T-cell (primary cell): ENCODE data around the gene TCHP. TPM values are rescaled to one million over a fixed set of nuclear protein-coding genes. Genes with fewer than 3 reads are reported as not detected.
"Not testable (repeated sequence)": the region's sequence is repeated elsewhere in the genome, so short reads cannot be mapped to it uniquely, and the experiment has no call there.

Experiments used
- ATAC-seq, 4 experiments: fragments of 200-7000 bp in 3 of 4; fragments of 150-1000 bp in 1 of 4; cut with Tn5 transposase; replicated peaks in 1 of 4; 1 replicate in 3 of 4; 2 replicates in 1 of 4; pipeline ENCODE4 v1.10.0; 2021; ENCODE audit warnings: moderate library complexity in 3 of 4, mild to moderate bottlenecking in 2 of 4, moderate number of reproducible peaks in 1 of 4
- CTCF ChIA-PET, 2 donors: fragments of 300-600 bp; sonication (Branson Sonifier 250); formaldehyde crosslinking; loops; one replicate each; lab custom pipeline; 2022; ENCODE audit warnings: antibody characterized with exemption in 2 of 2; lab: Charles Lee
- POLR2A ChIA-PET, 2 donors: fragments of 300-600 bp; sonication (Branson Sonifier 250); formaldehyde crosslinking; loops; one replicate each; lab custom pipeline; 2022; ENCODE audit warnings: antibody characterized with exemption in 2 of 2; lab: Charles Lee
- DNase-seq, 35 experiments: peaks; one replicate each; pipeline versions ENCODE4 v3.0.0 to v3.0.0-alpha.2; 2013 to 2023
- H3K27ac ChIP-seq: one replicate; pipeline ENCODE4 v1.5.1; 2013; ENCODE audit warnings: low read length
- H3K27me3 ChIP-seq, 2 experiments: replicated peaks in 1 of 2; 1 replicate in 1 of 2; 2 replicates in 1 of 2; pipeline versions ENCODE4 v1.6.1 to v1.7.0; 2013; ENCODE audit warnings: low read length in 1 of 2, mixed read lengths in 1 of 2; ENCODE audit not compliant: control insufficient read depth in 2 of 2, insufficient read depth in 2 of 2; ENCODE audit errors: extremely low read depth in 1 of 2
- H3K36me3 ChIP-seq, 2 donors: 1 replicate in 1 of 2; 2 replicates in 1 of 2; pipeline versions ENCODE4 v1.6.1 to v1.7.0; 2013; ENCODE audit warnings: low read length in 1 of 2; ENCODE audit not compliant: control insufficient read depth in 2 of 2, insufficient read depth in 1 of 2; ENCODE audit errors: extremely low read depth in 1 of 2
- H3K4me1 ChIP-seq, 2 experiments: 1 replicate in 1 of 2; 2 replicates in 1 of 2; pipeline versions ENCODE4 v1.6.1 to v1.7.0; 2013; ENCODE audit warnings: low read length in 2 of 2, mixed read lengths in 1 of 2; ENCODE audit not compliant: insufficient read depth in 2 of 2, control insufficient read depth in 1 of 2; ENCODE audit errors: extremely low read depth in 1 of 2
- H3K4me3 ChIP-seq, 2 donors: 1 replicate in 1 of 2; 2 replicates in 1 of 2; pipeline versions ENCODE4 v1.5.1 to v1.7.0; 2013; ENCODE audit warnings: mild to moderate bottlenecking in 2 of 2, low read length in 1 of 2, moderate library complexity in 1 of 2; ENCODE audit not compliant: control insufficient read depth in 1 of 2; ENCODE audit errors: extremely low read depth in 1 of 2
- H3K9me3 ChIP-seq: 2 replicates; pipeline ENCODE4 v1.7.0; 2013
- H3K27ac Mint-ChIP-seq, 2 donors: one replicate each; pipeline ENCODE4 v1.8.0; 2020 to 2021; ENCODE audit warnings: mild to moderate bottlenecking in 2 of 2, mixed read lengths in 2 of 2
- H3K27me3 Mint-ChIP-seq, 2 donors: one replicate each; pipeline ENCODE4 v1.8.0; 2021 to 2022; ENCODE audit warnings: mixed read lengths in 2 of 2
- H3K36me3 Mint-ChIP-seq: one replicate; pipeline ENCODE4 v1.8.0; 2021; ENCODE audit warnings: mixed read lengths
- H3K4me1 Mint-ChIP-seq, 3 donors: one replicate each; pipeline ENCODE4 v1.8.0; 2020 to 2022; ENCODE audit warnings: mixed read lengths in 3 of 3, mild to moderate bottlenecking in 1 of 3
- H3K4me3 Mint-ChIP-seq, 3 donors: one replicate each; pipeline ENCODE4 v1.8.0; 2020 to 2022; ENCODE audit warnings: mild to moderate bottlenecking in 3 of 3, mixed read lengths in 3 of 3, moderate library complexity in 3 of 3
- H3K9me3 Mint-ChIP-seq, 3 donors: one replicate each; pipeline ENCODE4 v1.8.0; 2020 to 2022; ENCODE audit warnings: mixed read lengths in 3 of 3
- WGBS: methylation state at CpG from one replicate; pipeline ENCODE4 v1.1.5; 2013; ENCODE audit warnings: missing lambda C conversion rate; ENCODE audit not compliant: insufficient coverage; 5-methylcytosine and 5-hydroxymethylcytosine counted together
- total RNA-seq, 35 experiments: library from RNA in 6 of 35; stranded (reverse) in 6 of 35; fragments of 120-200 nt in 1 of 35; gene quantifications; one replicate each; pipeline versions ENCODE4 v1.2.1 to v1.2.4 and lab custom pipeline; 2013 to 2026

Gene TCHP
- total RNA-seq, 5 donors from 2014 or later (not counting 1 experiment from before 2014, with no cell fraction given) = 25.9 to 41.5 (median 37.3) TPM

DNA sequence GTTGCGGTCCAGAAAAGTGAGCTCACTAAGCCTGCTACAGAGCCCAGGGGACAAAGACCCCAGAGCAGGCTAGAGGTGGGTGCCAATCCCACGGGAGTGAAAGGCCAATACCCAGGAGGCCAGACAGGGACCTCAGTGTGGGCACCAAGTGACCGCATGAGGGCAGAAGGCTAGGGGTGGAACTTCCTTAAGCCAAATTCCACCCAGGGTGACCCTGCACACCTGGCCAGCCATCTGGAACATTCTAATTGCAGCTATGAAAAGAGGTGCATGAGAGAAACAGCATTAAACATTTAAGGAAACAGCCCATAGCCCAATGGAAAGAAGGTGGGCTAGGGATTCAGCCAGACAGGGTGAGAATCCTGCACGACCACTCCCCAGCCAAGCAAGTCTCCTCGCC, 39.1 kb upstream of the TCHP start:
- CTCF ChIA-PET = no interaction called here
- Mint-ChIP-seq H3K4me1 (peaks cover 15 to 22% (median 20%) of the 10 kb centered on the region in 3 donors), H3K27me3 (no peaks in the 10 kb centered on the region), H3K9me3 (no peaks in the 10 kb centered on the region), H3K4me3 (no peak overlapping the region), H3K36me3 (peaks cover 18% of the 10 kb centered on the region), H3K27ac (peak overlapping the region in 1 of 2 donors; percentile 1)
- ATAC-seq (no peak), DNase-seq (no peak)
- H3K27ac ChIP-seq = no peak overlapping the region
- H3K36me3 ChIP-seq = peaks cover 10 to 29% of the 10 kb centered on the region in 2 donors
- no peaks in the 10 kb centered on the region for H3K9me3 ChIP-seq
- POLR2A ChIA-PET = no interaction called here
- whole genome bisulfite sequencing = 92% methylated on average over 4 of the region's 5 CpGs
- no peak overlapping the region for H3K4me3 ChIP-seq
- peaks cover 0 to 28% of the 10 kb centered on the region in 2 experiments for H3K4me1 ChIP-seq
- H3K27me3 ChIP-seq = no peaks in the 10 kb centered on the region

DNA sequence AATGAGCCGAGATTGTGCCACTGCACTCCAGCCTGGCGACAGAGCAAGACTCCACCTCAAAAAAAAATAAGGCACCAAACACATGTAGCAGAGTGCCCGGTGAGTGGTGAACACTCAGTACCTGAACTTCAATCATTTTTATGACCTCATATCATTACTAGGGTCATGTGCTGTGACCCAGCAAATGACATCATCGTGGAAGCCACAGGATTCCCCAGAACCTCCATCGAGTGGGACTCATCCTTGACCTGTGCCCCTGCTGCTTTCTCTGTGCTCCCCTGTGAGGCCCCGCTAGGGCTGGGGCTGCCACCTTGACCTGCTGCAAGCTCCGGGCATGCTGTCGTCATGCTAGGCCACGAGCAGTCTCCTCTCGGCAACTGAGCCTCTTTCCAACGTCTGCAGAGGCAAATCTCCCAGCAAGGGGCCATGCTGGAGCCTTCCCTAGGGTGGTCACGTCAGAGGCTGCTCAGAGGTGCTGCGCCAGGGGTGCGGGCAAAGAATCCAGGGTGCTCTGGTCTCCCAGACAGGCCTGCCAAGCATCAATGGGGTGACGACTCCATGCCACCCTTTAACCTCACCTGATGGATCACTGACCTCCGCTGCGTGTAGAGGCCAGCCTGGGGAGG, 38.3 kb upstream of the TCHP start:
- peaks cover 6 to 20% of the 10 kb centered on the region in 2 donors for H3K36me3 ChIP-seq
- H3K9me3 Mint-ChIP-seq = no peaks in the 10 kb centered on the region
- H3K27me3 Mint-ChIP-seq = no peaks in the 10 kb centered on the region
- peaks cover 0 to 28% of the 10 kb centered on the region in 2 experiments for H3K4me1 ChIP-seq
- ChIA-PET CTCF (no interaction called here), POLR2A (no interaction called here)
- H3K27ac Mint-ChIP-seq = no peak overlapping the region
- H3K4me3 Mint-ChIP-seq = no peak overlapping the region
- DNase-seq (no peak), ATAC-seq (no peak)
- H3K4me1 Mint-ChIP-seq = peaks cover 15 to 27% (median 20%) of the 10 kb centered on the region in 3 donors
- no peaks in the 10 kb centered on the region for H3K9me3 ChIP-seq
- H3K27me3 ChIP-seq = no peaks in the 10 kb centered on the region
- H3K27ac ChIP-seq = no peak overlapping the region
- 94% methylated on average over 16 of the region's 17 CpGs for WGBS
- peaks cover 18% of the 10 kb centered on the region for H3K36me3 Mint-ChIP-seq
- H3K4me3 ChIP-seq = no peak overlapping the region

DNA sequence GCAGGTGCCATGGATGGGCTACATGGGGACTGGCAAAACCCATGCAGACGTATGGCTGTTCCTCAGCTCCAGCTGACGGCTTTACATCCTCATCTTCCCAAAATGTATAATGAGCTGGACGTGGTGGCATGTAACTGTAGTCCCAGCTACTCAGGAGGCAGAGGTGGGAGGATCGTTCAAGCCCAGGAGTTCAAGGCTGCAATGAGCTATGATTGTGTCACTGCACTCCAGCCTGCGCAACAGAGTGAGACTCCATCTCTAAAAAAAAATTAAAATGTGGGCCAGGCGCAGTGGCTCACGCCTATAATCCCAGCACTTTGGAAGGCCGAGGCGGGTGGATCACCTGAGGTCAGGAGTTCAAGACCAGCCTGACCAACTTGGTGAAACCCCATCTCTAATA, 37.6 kb upstream of the TCHP start:
- H3K27ac Mint-ChIP-seq, DNase-seq, POLR2A ChIA-PET, H3K27me3 ChIP-seq, H3K4me3 ChIP-seq, ATAC-seq, H3K27ac ChIP-seq, H3K4me3 Mint-ChIP-seq, H3K9me3 Mint-ChIP-seq, H3K9me3 ChIP-seq, H3K27me3 Mint-ChIP-seq, CTCF ChIA-PET: not testable (repeated sequence)
- WGBS = 100% methylated on average over 5 of the region's 9 CpGs
- Histone ChIP-seq H3K4me1 (peaks cover 0 to 28% of the 10 kb centered on the region in 2 experiments), H3K36me3 (peaks cover 6 to 14% of the 10 kb centered on the region in 2 donors)
- Mint-ChIP-seq H3K4me1 (peaks cover 15 to 27% (median 20%) of the 10 kb centered on the region in 3 donors), H3K36me3 (peaks cover 13% of the 10 kb centered on the region)

DNA sequence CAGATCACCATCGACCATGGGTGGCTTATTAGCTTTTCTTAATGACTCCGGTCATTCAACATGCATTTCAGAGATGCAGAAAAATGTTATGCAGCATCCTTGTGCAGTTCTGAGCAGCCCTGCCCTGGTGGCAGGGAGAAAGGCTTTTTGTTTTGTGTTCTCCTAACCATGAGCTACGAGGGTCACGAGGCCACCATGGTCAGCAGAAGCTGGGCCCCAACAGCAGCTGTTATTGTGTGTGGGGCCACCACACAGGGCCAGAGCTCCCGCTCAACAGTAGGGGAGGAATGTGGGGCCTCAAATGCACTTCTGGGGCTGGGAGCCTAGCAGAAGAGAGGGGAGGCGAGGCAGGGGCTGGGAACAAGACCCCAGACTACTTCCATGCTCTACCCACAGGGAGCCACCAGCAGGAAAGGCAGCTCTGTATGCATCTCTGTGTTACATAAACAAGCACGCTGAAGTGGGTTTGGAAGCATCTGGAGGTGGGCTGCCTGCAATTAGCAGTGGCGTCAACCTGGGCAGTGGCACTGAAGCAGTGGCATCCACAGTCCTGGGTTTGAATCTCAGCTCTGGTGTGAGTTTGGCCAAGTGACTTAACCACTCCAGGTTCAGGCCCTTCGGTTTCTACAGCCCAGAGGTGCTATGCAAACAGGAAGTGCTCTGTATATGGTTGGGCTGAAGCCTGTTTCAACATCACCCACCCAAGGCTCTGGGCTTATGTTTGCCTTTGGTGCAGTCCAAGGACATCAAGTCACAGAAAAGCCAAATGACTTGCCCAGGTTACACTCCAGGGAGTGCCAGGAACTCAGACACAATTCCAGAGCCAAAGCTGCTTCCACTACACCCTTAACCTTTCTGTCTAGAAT, 36.0 kb upstream of the TCHP start:
- 94% methylated on average over 6 of the region's 9 CpGs for WGBS
- no peak overlapping the region for H3K4me3 ChIP-seq
- peaks cover 14 to 32% (median 18%) of the 10 kb centered on the region in 3 donors for H3K4me1 Mint-ChIP-seq
- peak in 3 of 35 experiments; percentile 22 to 32 (median 22) for DNase-seq
- ATAC-seq = peak; percentile 61 to 79 (median 70)
- H3K9me3 Mint-ChIP-seq = no peaks in the 10 kb centered on the region
- peaks cover 0 to 22% of the 10 kb centered on the region in 2 experiments for H3K4me1 ChIP-seq
- no peaks in the 10 kb centered on the region for H3K27me3 ChIP-seq
- ChIA-PET CTCF (interaction anchor here (0.7 to 1.0 kb wide), 2 partner anchors 24 to 752 kb away, joined by 3 read pairs; no protein-coding TSS in a partner anchor), POLR2A (no interaction called here)
- H3K27ac Mint-ChIP-seq = peak overlapping the region; percentile 79 to 88
- no peaks in the 10 kb centered on the region for H3K27me3 Mint-ChIP-seq
- H3K4me3 Mint-ChIP-seq = no peak overlapping the region
- no peaks in the 10 kb centered on the region for H3K9me3 ChIP-seq
- peaks cover 4% of the 10 kb centered on the region for H3K36me3 Mint-ChIP-seq
- peaks cover 0 to 4% of the 10 kb centered on the region in 2 donors for H3K36me3 ChIP-seq
- H3K27ac ChIP-seq = peak overlapping the region; percentile 53

DNA sequence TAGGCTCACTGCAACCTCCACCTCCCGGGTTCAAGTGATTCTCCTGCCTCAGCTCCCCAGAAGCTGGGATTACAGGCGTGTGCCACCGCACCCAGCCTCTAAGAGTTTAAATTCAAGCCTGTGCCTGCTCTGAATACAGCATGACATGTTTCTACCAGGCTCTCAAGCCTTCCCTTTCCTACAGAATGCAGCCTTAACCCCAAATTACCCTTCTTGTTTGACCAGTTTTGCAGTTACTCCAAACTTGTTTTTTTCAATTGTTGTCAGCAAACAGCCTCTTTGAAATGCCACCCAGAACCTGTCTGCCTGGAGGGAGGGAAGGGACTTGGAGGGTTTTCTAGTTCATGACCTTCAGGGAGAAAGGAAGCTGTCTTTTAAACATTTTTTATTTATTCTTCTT, 35.2 kb upstream of the TCHP start:
- 90% methylated on average over 1 of the region's 3 CpGs for WGBS
- CTCF ChIA-PET = interaction anchor here in 1 of 2 donors (0.9 kb wide), 1 partner anchor 12 kb away, joined by 3 read pairs; no protein-coding TSS in a partner anchor
- Histone ChIP-seq H3K36me3 (peaks cover 2 to 4% of the 10 kb centered on the region in 2 donors), H3K9me3 (no peaks in the 10 kb centered on the region), H3K27ac (peak overlapping the region; percentile 53), H3K4me1 (peaks cover 0 to 22% of the 10 kb centered on the region in 2 experiments), H3K27me3 (no peaks in the 10 kb centered on the region), H3K4me3 (no peak overlapping the region)
- DNase-seq (no peak), ATAC-seq (no peak)
- Mint-ChIP-seq H3K36me3 (peaks cover 4% of the 10 kb centered on the region), H3K9me3 (no peaks in the 10 kb centered on the region), H3K4me3 (no peak overlapping the region), H3K27me3 (no peaks in the 10 kb centered on the region), H3K4me1 (peaks cover 14 to 32% (median 18%) of the 10 kb centered on the region in 3 donors), H3K27ac (peak overlapping the region; percentile 74 to 76)
- POLR2A ChIA-PET = no interaction called here

DNA sequence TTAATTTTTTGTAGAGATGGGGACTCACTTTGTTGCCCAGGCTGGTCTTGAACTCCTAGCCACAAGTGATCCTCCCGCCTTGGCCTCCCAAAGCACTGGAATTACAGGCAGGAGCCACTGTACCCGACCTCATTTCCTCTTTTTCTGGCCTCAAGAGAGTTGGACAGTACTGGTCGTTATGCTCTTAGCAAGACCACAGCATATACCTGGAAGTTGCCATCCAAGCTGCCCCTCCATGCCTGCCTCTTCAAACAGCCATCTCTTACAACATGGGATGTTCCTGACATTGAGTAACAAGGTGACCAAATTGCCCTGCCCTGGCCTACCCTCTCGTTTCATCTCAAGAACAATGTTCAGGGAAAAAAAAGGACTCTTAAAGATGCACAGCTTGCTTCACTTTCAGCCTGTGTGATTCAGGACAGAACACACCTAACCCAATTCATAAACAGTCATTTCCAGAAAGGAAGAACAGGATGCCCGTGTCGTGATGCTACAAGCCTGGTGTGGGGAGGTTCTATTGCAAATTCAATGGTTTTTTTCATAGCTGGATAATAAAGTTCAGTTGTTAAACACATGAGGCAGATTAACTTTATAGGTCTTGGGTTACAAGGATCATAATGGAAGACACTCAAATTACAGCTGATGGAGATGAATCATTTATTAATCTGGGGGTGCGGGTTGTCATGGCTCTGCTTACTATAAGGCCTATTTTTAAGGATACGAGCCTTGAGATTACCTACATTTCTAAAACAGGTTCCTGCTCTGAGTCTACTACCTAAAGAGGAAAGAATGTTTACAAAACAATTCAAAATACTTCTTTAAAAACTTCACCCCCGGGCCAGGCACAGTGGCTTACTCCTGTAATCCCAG, 31.7 kb upstream of the TCHP start:
- H3K9me3 ChIP-seq = no peaks in the 10 kb centered on the region
- H3K4me1 ChIP-seq = peaks cover 0 to 24% of the 10 kb centered on the region in 2 experiments
- DNase-seq (no peak), ATAC-seq (no peak)
- Mint-ChIP-seq H3K36me3 (peaks cover 14% of the 10 kb centered on the region), H3K27me3 (no peaks in the 10 kb centered on the region), H3K4me1 (peaks cover 16 to 38% (median 28%) of the 10 kb centered on the region in 3 donors), H3K27ac (no peak overlapping the region), H3K9me3 (no peaks in the 10 kb centered on the region), H3K4me3 (no peak overlapping the region)
- H3K4me3 ChIP-seq = no peak overlapping the region
- ChIA-PET POLR2A (no interaction called here), CTCF (no interaction called here)
- H3K36me3 ChIP-seq = peaks cover 3 to 15% of the 10 kb centered on the region in 2 donors
- no peaks in the 10 kb centered on the region for H3K27me3 ChIP-seq
- WGBS = 90% methylated on average over 4 of the region's 9 CpGs
- no peak overlapping the region for H3K27ac ChIP-seq
